ENCODE data around the gene TOP3B. TPM values are rescaled to one million over a fixed set of nuclear protein-coding genes. Genes with fewer than 3 reads are reported as not detected.

TOP3B gene
- total RNA-seq, 1 experiment from 2014 or later = 29.3 TPM

DNA sequence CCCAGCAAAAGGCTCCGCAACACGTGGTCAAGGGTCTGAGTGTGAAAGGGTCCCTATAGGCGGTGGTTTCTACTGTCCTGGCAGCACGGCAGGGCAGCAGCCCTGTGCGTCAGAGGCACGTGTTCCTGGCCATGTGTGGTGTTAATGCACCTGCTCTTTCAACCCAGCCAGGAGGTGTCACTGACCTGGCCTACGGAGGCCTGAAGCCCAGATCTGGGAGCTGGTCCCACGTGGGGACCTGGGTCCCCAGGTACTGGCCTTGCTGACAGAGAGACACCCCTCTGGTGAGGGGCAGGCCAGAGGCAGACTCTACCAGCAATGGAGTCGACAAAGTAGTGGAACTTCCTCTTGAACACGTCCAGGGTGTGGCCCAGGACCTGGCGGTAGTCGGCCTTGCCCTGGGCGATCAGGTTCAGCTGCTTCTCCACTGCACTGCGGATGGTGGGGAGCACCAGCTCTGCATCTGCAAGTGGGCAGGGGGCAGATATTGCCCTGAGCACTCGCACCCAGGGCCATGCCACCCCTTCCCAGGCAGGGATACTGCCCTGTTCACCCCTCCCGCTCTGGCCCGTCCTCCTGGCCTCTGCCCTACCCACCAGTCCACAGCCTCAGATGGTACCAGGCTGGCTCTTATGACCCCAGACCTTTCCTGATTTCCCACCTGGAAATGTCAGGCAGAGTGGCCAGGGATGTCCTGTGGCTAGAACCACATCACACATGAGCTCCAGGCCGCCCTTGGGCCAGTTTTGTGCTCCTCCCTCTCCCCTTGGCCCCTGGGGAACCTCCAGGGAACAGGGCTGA is 23.1 kb downstream of the TOP3B start:
- no peak for DNase-seq (ENCODE audit: unreplicated experiment)
- TF ChIP-seq, protein P1, sequence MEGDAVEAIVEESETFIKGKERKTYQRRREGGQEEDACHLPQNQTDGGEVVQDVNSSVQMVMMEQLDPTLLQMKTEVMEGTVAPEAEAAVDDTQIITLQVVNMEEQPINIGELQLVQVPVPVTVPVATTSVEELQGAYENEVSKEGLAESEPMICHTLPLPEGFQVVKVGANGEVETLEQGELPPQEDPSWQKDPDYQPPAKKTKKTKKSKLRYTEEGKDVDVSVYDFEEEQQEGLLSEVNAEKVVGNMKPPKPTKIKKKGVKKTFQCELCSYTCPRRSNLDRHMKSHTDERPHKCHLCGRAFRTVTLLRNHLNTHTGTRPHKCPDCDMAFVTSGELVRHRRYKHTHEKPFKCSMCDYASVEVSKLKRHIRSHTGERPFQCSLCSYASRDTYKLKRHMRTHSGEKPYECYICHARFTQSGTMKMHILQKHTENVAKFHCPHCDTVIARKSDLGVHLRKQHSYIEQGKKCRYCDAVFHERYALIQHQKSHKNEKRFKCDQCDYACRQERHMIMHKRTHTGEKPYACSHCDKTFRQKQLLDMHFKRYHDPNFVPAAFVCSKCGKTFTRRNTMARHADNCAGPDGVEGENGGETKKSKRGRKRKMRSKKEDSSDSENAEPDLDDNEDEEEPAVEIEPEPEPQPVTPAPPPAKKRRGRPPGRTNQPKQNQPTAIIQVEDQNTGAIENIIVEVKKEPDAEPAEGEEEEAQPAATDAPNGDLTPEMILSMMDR (IDR thresholded peaks at IDR 0.05; ENCODE audit: unreplicated experiment) = no peak
- Mint-ChIP-seq H3K27ac (ENCODE audit: low read depth, unreplicated experiment) (no peak overlapping the region), H3K4me3 (ENCODE audit: unreplicated experiment) (no peak overlapping the region), H3K9me3 (ENCODE audit: unreplicated experiment) (no peaks in the 10 kb centered on the region), H3K27me3 (ENCODE audit: insufficient read depth, unreplicated experiment) (no peaks in the 10 kb centered on the region), H3K4me1 (ENCODE audit: insufficient read depth, unreplicated experiment) (no peaks in the 10 kb centered on the region), H3K36me3 (ENCODE audit: insufficient read depth, unreplicated experiment) (peaks cover 15% of the 10 kb centered on the region)
- BruUV-seq (replicated peaks) = no TSS peak
- ChIA-PET POLR2A (interaction anchor here (1.1 kb wide), 1 partner anchor 111 kb away, joined by 3 read pairs; no protein-coding TSS in a partner anchor), CTCF (interaction anchor here (1.0 to 1.3 kb wide), 2 partner anchors 13 to 23 kb away, joined by 3 to 6 read pairs; no protein-coding TSS in a partner anchor)
- intact Hi-C loops (cut with micrococcal nuclease) = no loop called here

GRCh38 chr22:21958360-21959273 is 24.0 kb downstream of the TOP3B start:
- POLR2A ChIA-PET = interaction anchor here (1.1 kb wide), 1 partner anchor 112 kb away, joined by 3 read pairs; no protein-coding TSS in a partner anchor
- BruUV-seq (replicated peaks) = no TSS peak
- no peaks in the 10 kb centered on the region for H3K27me3 Mint-ChIP-seq (ENCODE audit: insufficient read depth, unreplicated experiment)
- H3K4me1 Mint-ChIP-seq (ENCODE audit: insufficient read depth, unreplicated experiment) = no peaks in the 10 kb centered on the region
- TF ChIP-seq, protein P1 (IDR thresholded peaks at IDR 0.05; ENCODE audit: unreplicated experiment) = no peak
- intact Hi-C loops (cut with micrococcal nuclease) = no loop called here
- H3K27ac Mint-ChIP-seq (ENCODE audit: low read depth, unreplicated experiment) = no peak overlapping the region
- H3K9me3 Mint-ChIP-seq (ENCODE audit: unreplicated experiment) = no peaks in the 10 kb centered on the region
- H3K4me3 Mint-ChIP-seq (ENCODE audit: unreplicated experiment) = no peak overlapping the region
- CTCF ChIA-PET = interaction anchor here (0.5 to 1.3 kb wide), 3 partner anchors 13 to 23 kb away, joined by 3 to 6 read pairs (median 3); no protein-coding TSS in a partner anchor
- DNase-seq (ENCODE audit: unreplicated experiment) = no peak
- peaks cover 15% of the 10 kb centered on the region for H3K36me3 Mint-ChIP-seq (ENCODE audit: insufficient read depth, unreplicated experiment)

DNA sequence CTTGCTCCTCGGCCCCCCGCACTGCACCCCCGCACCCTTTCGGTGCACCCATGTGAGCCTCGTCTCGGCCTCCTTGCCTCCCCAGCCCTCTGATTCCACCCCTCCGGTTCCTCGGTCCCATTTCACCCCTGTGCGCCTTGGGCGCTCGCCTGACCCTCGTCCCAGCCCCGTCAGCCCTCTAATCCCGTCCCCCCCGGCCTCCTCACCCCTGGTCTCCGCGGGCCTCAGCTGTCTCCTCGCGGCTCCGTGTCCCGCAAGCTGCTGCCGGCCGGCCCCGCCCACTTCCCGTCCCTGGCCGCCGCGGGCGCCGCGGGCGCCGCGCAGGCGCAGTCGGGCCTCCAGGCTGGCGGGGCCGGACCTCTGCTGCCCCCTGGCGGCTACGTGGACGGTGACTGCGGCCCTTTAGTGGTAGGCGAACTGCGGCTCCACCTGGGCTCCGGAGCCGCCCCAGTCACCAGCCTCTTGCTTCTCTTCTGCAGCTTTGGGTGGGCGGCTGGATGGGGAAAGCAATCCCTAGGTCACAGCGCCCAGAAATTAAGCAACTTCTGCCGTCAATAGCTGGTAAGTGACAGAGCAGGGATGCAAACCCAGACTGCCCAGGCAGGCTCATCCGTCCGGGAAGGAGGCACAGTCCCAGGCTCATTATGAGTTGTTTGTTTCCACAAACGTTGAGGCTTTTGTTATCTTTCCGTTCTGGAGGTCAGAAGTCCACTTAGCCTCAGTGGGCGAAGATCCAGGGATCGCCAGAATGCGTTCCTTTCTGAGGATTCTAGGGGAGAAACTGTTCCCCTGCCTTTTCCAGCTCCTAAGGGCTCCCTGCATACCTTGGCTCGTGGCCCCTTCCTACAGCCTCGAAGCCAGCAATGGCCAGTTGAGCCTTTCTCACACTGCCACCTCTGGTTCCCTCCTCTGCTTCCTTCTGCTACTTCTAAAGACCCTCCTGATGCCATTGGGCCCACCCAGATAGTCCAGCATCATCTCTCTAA is 29.7 kb downstream of the TOP3B start, which contains the start of gene PPM1F:
TSS of gene PPM1F (minus strand) at position 263 of the 986 bp plus-strand sequence. CDS start 6,800 bp downstream, outside the sequence.
- no TSS peak for BruUV-seq (replicated peaks)
- H3K27me3 Mint-ChIP-seq (ENCODE audit: insufficient read depth, unreplicated experiment) = no peaks in the 10 kb centered on the region
- peak within 1 kb of the TSS; percentile 51 for H3K27ac Mint-ChIP-seq (ENCODE audit: low read depth, unreplicated experiment)
- CTCF ChIA-PET = interaction anchor here (0.5 to 3.6 kb wide), 26 partner anchors 9 to 1031 kb away, joined by 3 to 65 read pairs (median 3); partner anchors contain the start of gene PPIL2
- peak; percentile 67 for DNase-seq (ENCODE audit: unreplicated experiment)
- POLR2A ChIA-PET = interaction anchor here (0.5 to 3.8 kb wide), 9 partner anchors 9 to 1477 kb away, joined by 3 to 36 read pairs (median 3); partner anchors contain the start of gene SDF2L1
- intact Hi-C loops (cut with micrococcal nuclease) = loop anchor here (1.0 kb wide), 1 partner anchor 240 kb away; no protein-coding TSS in a partner anchor
- TF ChIP-seq, protein P1 (IDR thresholded peaks at IDR 0.05; ENCODE audit: unreplicated experiment) = peak; percentile 86
- no peaks in the 10 kb centered on the region for H3K36me3 Mint-ChIP-seq (ENCODE audit: insufficient read depth, unreplicated experiment)
- H3K4me3 Mint-ChIP-seq (ENCODE audit: unreplicated experiment) = peak within 1 kb of the TSS; percentile 79
- H3K9me3 Mint-ChIP-seq (ENCODE audit: unreplicated experiment) = no peaks in the 10 kb centered on the region
- H3K4me1 Mint-ChIP-seq (ENCODE audit: insufficient read depth, unreplicated experiment) = peaks cover 6% of the 10 kb centered on the region

Measured in MCF 10A (cell line).